ENCODE data around the gene C2orf80. TPM values are rescaled to one million over a fixed set of nuclear protein-coding genes. Genes with fewer than 3 reads are reported as not detected.
"Not testable (repeated sequence)": the region's sequence is repeated elsewhere in the genome, so short reads cannot be mapped to it uniquely, and the experiment has no call there.

Gene C2orf80
- total RNA-seq, 2 experiments from 2014 or later, result not detected

GRCh38 chr2:208142240-208142924 lies 47.4 kb downstream of the C2orf80 start:
- POLR2A ChIA-PET, result interaction anchor here (0.6 to 1.3 kb wide), 5 partner anchors 10 to 184 kb away, joined by 3 to 4 read pairs (median 3); no protein-coding TSS in a partner anchor

GRCh38 chr2:208139447-208139846 lies 50.4 kb downstream of the C2orf80 start:
- H3K27ac ChIP-seq (ENCODE audit: low read depth, low read length, poor library complexity, severe bottlenecking), result no peak overlapping the region
- H4K20me1 ChIP-seq (ENCODE audit: insufficient read depth, low read length), result no peaks in the 10 kb centered on the region
- no peaks in the 10 kb centered on the region for H3K9me3 ChIP-seq (ENCODE audit: low read length)
- CTCF ChIA-PET (ENCODE audit: unreplicated experiment), result no interaction called here
- H3K36me3 ChIP-seq (ENCODE audit: insufficient read depth, low read length), result no peaks in the 10 kb centered on the region
- POLR2A ChIA-PET, result interaction anchor here (0.5 to 1.2 kb wide), 4 partner anchors 63 to 414 kb away, joined by 3 to 4 read pairs (median 3); no protein-coding TSS in a partner anchor
- BruUV-seq (replicated peaks), result no TSS peak
- TF ChIP-seq EZH2phosphoT487 (IDR thresholded peaks at IDR 0.05; ENCODE audit: borderline replicate concordance, low read depth, low read length), result no peak
- no peak for TF ChIP-seq CTCF (conservative IDR thresholded peaks at IDR 0.05; ENCODE audit: low read length)
- no peak overlapping the region for H2AFZ ChIP-seq (ENCODE audit: low read length)
- H3K4me1 ChIP-seq (ENCODE audit: insufficient read depth, low read length, poor library complexity, severe bottlenecking), result no peaks in the 10 kb centered on the region
- no peak overlapping the region for H3K4me3 ChIP-seq (ENCODE audit: low read depth, low read length, poor library complexity, severe bottlenecking)
- H3K9me2 ChIP-seq (ENCODE audit: insufficient read depth, low read length), result no peaks in the 10 kb centered on the region
- H3K79me2 ChIP-seq (ENCODE audit: insufficient read depth, low read depth, low read length), result no peaks in the 10 kb centered on the region
- no peak overlapping the region for H3K4me2 ChIP-seq (ENCODE audit: low read length)
- DNase-seq (ENCODE audit: low spot score), result no peak
- intact Hi-C loops (cut with micrococcal nuclease; ENCODE audit: unreplicated experiment), result no loop called here

More at GRCh38 chr2:208142240-208142924, 47.4 kb downstream of the C2orf80 start:
- BruUV-seq (replicated peaks), result no TSS peak
- no peaks in the 10 kb centered on the region for H3K79me2 ChIP-seq (ENCODE audit: insufficient read depth, low read depth, low read length)
- no peak overlapping the region for H3K4me2 ChIP-seq (ENCODE audit: low read length)
- no peak for DNase-seq (ENCODE audit: low spot score)
- H3K27ac ChIP-seq (ENCODE audit: low read depth, low read length, poor library complexity, severe bottlenecking), result no peak overlapping the region
- H3K36me3 ChIP-seq (ENCODE audit: insufficient read depth, low read length), result no peaks in the 10 kb centered on the region
- no peaks in the 10 kb centered on the region for H3K9me2 ChIP-seq (ENCODE audit: insufficient read depth, low read length)
- no peaks in the 10 kb centered on the region for H3K9me3 ChIP-seq (ENCODE audit: low read length)
- TF ChIP-seq EZH2phosphoT487 (IDR thresholded peaks at IDR 0.05; ENCODE audit: borderline replicate concordance, low read depth, low read length) (no peak), CTCF (conservative IDR thresholded peaks at IDR 0.05; ENCODE audit: low read length) (no peak)
- no peak overlapping the region for H2AFZ ChIP-seq (ENCODE audit: low read length)
- H4K20me1 ChIP-seq (ENCODE audit: insufficient read depth, low read length), result no peaks in the 10 kb centered on the region
- intact Hi-C loops (cut with micrococcal nuclease; ENCODE audit: unreplicated experiment), result no loop called here
- no peaks in the 10 kb centered on the region for H3K4me1 ChIP-seq (ENCODE audit: insufficient read depth, low read length, poor library complexity, severe bottlenecking)
- CTCF ChIA-PET (ENCODE audit: unreplicated experiment), result no interaction called here
- no peak overlapping the region for H3K4me3 ChIP-seq (ENCODE audit: low read depth, low read length, poor library complexity, severe bottlenecking)

GRCh38 chr2:208138334-208138733 lies 51.5 kb downstream of the C2orf80 start:
- H3K9me3 ChIP-seq (ENCODE audit: low read length); H4K20me1 ChIP-seq (ENCODE audit: insufficient read depth, low read length); H3K4me3 ChIP-seq (ENCODE audit: low read depth, low read length, poor library complexity, severe bottlenecking); CTCF ChIA-PET (ENCODE audit: unreplicated experiment); H3K4me1 ChIP-seq (ENCODE audit: insufficient read depth, low read length, poor library complexity, severe bottlenecking); H3K4me2 ChIP-seq (ENCODE audit: low read length); DNase-seq (ENCODE audit: low spot score); H3K36me3 ChIP-seq (ENCODE audit: insufficient read depth, low read length); H2AFZ ChIP-seq (ENCODE audit: low read length); H3K9me2 ChIP-seq (ENCODE audit: insufficient read depth, low read length); intact Hi-C loops (cut with micrococcal nuclease; ENCODE audit: unreplicated experiment); H3K79me2 ChIP-seq (ENCODE audit: insufficient read depth, low read depth, low read length); H3K27ac ChIP-seq (ENCODE audit: low read depth, low read length, poor library complexity, severe bottlenecking); BruUV-seq (replicated peaks): not testable (repeated sequence)
- POLR2A ChIA-PET, result interaction anchor here (1.2 kb wide), 1 partner anchor 62 kb away, joined by 3 read pairs; no protein-coding TSS in a partner anchor
